T-helper 17 cell (primary cell): ENCODE results near the gene C2orf66. TPM values are rescaled to one million over a fixed set of nuclear protein-coding genes. Genes with fewer than 3 reads are reported as not detected.

Experiments used
- ATAC-seq: fragments of 150-1000 bp; cut with Tn5 transposase; 2 replicates; pipeline ENCODE4 v1.10.0; 2021; ENCODE audit warnings: mild to moderate bottlenecking, moderate library complexity
- DNase-seq, 3 donors: peaks; one replicate each; pipeline versions ENCODE4 v3.0.0 to v3.0.0-alpha.2; 2020 to 2021
- H3K9me3 ChIP-seq: one replicate; pipeline ENCODE4 v1.7.0; 2013; ENCODE audit warnings: low read length, mild to moderate bottlenecking; ENCODE audit not compliant: control insufficient read depth, poor library complexity, severe bottlenecking
- H3K27ac Mint-ChIP-seq: one replicate; pipeline ENCODE4 v1.8.0; 2022; ENCODE audit warnings: mild to moderate bottlenecking, moderate library complexity, mixed read lengths
- H3K27me3 Mint-ChIP-seq: one replicate; pipeline ENCODE4 v1.8.0; 2022; ENCODE audit warnings: mixed read lengths
- H3K36me3 Mint-ChIP-seq: one replicate; pipeline ENCODE4 v1.8.0; 2022; ENCODE audit warnings: low read depth, mixed read lengths
- H3K4me1 Mint-ChIP-seq: one replicate; pipeline ENCODE4 v1.8.0; 2022; ENCODE audit warnings: mild to moderate bottlenecking, mixed read lengths
- H3K4me3 Mint-ChIP-seq: one replicate; pipeline ENCODE4 v1.8.0; 2022; ENCODE audit warnings: mild to moderate bottlenecking, moderate library complexity, mixed read lengths
- total RNA-seq, 4 donors: library from RNA in 2 of 4; stranded (reverse) in 2 of 4; gene quantifications; one replicate each; pipeline ENCODE4 v1.2.3 and lab custom pipeline; 2022 to 2026

C2orf66 gene
- total RNA-seq, 2 donors from 2014 or later, result 0.18 TPM; not detected in 1

GRCh38 chr2:196821195-196821594 lies 12.0 kb upstream of the C2orf66 start:
- no peak for ATAC-seq
- H3K36me3 Mint-ChIP-seq, result peaks cover 2% of the 10 kb centered on the region
- no peak overlapping the region for H3K4me3 Mint-ChIP-seq
- peaks cover 2% of the 10 kb centered on the region for H3K4me1 Mint-ChIP-seq
- H3K9me3 ChIP-seq, result peaks cover 4% of the 10 kb centered on the region
- H3K27ac Mint-ChIP-seq, result no peak overlapping the region
- DNase-seq, result no peak
- peaks cover 12% of the 10 kb centered on the region for H3K27me3 Mint-ChIP-seq

GRCh38 chr2:196808083-196808665 lies 981 bp downstream of the C2orf66 start:
- no peaks in the 10 kb centered on the region for H3K36me3 Mint-ChIP-seq
- DNase-seq, result no peak
- no peaks in the 10 kb centered on the region for H3K9me3 ChIP-seq
- H3K4me3 Mint-ChIP-seq, result no peak overlapping the region
- ATAC-seq, result no peak
- no peak overlapping the region for H3K27ac Mint-ChIP-seq
- peaks cover 2% of the 10 kb centered on the region for H3K4me1 Mint-ChIP-seq
- H3K27me3 Mint-ChIP-seq, result peaks cover 29% of the 10 kb centered on the region

DNA sequence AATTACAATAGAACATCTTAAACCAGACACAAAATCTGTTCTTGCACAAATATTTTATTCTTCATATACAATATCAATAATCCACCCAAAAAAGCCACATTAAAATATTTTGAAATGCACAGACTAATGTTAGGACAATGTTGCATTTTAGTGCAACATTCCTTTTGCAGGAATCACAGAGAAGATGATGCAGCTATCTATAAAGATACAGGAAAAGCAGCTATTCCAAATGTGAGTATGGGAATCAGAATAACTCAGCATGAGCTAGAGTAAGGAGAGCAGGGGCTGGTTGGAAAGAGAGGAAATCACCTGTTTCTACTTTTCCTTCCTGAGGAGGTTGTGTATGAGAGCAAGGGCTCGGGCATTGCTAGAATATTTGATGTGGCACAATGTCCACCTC lies 4.8 kb downstream of the C2orf66 start:
- DNase-seq (no peak), ATAC-seq (no peak)
- peaks cover 21% of the 10 kb centered on the region for H3K27me3 Mint-ChIP-seq
- no peak overlapping the region for H3K27ac Mint-ChIP-seq
- H3K4me1 Mint-ChIP-seq, result peaks cover 4% of the 10 kb centered on the region
- H3K4me3 Mint-ChIP-seq, result no peak overlapping the region
- no peaks in the 10 kb centered on the region for H3K36me3 Mint-ChIP-seq
- no peaks in the 10 kb centered on the region for H3K9me3 ChIP-seq

GRCh38 chr2:196802401-196802800 lies 6.8 kb downstream of the C2orf66 start:
- Mint-ChIP-seq H3K36me3 (no peaks in the 10 kb centered on the region), H3K27ac (no peak overlapping the region), H3K4me1 (peaks cover 2% of the 10 kb centered on the region), H3K27me3 (peaks cover 14% of the 10 kb centered on the region), H3K4me3 (no peak overlapping the region)
- no peak for ATAC-seq
- no peaks in the 10 kb centered on the region for H3K9me3 ChIP-seq
- no peak for DNase-seq

GRCh38 chr2:196801674-196802261 lies 7.4 kb downstream of the C2orf66 start:
- Mint-ChIP-seq H3K27me3 (peaks cover 14% of the 10 kb centered on the region), H3K4me3 (no peak overlapping the region), H3K27ac (no peak overlapping the region), H3K36me3 (peaks cover 2% of the 10 kb centered on the region), H3K4me1 (peaks cover 4% of the 10 kb centered on the region)
- ATAC-seq (no peak), DNase-seq (no peak)
- no peaks in the 10 kb centered on the region for H3K9me3 ChIP-seq

GRCh38 chr2:196798980-196799379 lies 10.2 kb downstream of the C2orf66 start:
- ATAC-seq, result peak; percentile 8
- H3K27me3 Mint-ChIP-seq, result peaks cover 9% of the 10 kb centered on the region
- H3K27ac Mint-ChIP-seq, result peak overlapping the region; percentile 96
- no peaks in the 10 kb centered on the region for H3K9me3 ChIP-seq
- H3K4me1 Mint-ChIP-seq, result peaks cover 8% of the 10 kb centered on the region
- H3K36me3 Mint-ChIP-seq, result peaks cover 4% of the 10 kb centered on the region
- peak overlapping the region; percentile 97 for H3K4me3 Mint-ChIP-seq
- DNase-seq, result no peak

DNA sequence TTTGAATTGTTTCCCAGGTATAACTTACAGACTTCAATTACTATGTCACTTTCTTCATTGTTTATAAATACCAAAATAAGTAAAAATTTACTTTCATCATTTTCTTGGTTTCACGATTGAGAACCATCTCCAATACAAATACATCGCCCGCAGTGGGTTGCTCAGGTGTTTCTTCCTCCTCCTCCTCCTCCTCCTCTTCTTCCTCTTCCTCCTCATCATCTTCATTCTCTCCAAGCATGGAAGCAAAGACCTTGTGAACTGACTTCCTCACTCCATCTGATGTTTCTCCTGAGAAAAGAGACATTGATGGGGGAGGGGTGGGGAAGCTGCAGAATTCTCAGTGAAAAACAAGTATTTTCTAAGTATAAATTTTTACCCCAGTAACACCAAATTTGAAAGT lies 16.3 kb downstream of the C2orf66 start:
- Mint-ChIP-seq H3K4me3 (no peak overlapping the region), H3K36me3 (peaks cover 4% of the 10 kb centered on the region), H3K27me3 (no peaks in the 10 kb centered on the region), H3K4me1 (peaks cover 8% of the 10 kb centered on the region), H3K27ac (no peak overlapping the region)
- no peaks in the 10 kb centered on the region for H3K9me3 ChIP-seq
- ATAC-seq (no peak), DNase-seq (no peak)

- peaks cover 7% of the 10 kb centered on the region for H3K4me1 Mint-ChIP-seq
- ATAC-seq, result no peak
- H3K4me3 Mint-ChIP-seq, result no peak overlapping the region
- H3K27ac Mint-ChIP-seq, result peak overlapping the region; percentile 76
- no peaks in the 10 kb centered on the region for H3K9me3 ChIP-seq
- H3K27me3 Mint-ChIP-seq, result no peaks in the 10 kb centered on the region
- peaks cover 14% of the 10 kb centered on the region for H3K36me3 Mint-ChIP-seq
- DNase-seq, result no peak
These were observed 25.6 kb downstream of the C2orf66 start for GRCh38 chr2:196783431-196784094.

DNA sequence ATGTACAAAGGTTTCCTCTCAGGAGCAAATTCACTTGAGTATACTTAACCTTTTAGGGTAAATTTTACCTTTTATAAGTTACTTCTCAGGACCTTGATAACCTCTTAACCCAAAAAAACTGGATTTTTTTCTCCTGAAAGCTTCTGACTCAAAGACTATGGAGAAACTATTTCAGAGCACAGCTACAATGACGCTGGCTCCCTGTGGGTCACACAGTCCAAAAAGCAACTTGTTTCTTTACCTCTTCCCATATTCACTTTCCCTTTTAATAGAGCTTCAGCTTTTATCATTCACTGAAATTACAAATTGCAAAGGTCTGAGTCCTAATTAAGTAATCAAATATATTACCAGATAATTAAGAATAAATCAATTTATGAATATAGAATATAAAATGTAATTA lies 42.1 kb downstream of the C2orf66 start:
- no peak for ATAC-seq
- Mint-ChIP-seq H3K27ac (no peak overlapping the region), H3K36me3 (peaks cover 7% of the 10 kb centered on the region)

DNA sequence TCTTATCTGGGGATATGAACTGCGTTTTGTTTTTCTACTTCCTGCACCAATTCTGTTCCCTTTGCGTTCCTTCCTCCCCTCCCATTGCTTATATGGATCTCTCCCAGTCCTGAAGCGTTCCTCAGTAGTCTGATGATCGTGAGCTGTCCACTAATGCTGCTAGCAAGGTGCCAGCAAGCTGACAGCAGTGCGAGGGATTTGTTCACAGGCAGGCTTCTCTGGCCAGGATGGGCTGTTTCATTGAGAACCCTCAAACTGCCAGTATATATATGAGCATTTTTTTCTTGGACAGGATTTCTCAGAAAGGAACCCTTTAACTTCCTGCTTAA lies 49.8 kb downstream of the C2orf66 start:
- no peak overlapping the region for H3K27ac Mint-ChIP-seq
- ATAC-seq, result no peak
- DNase-seq, result no peak
- no peaks in the 10 kb centered on the region for H3K27me3 Mint-ChIP-seq
- H3K36me3 Mint-ChIP-seq, result peaks cover 6% of the 10 kb centered on the region
- H3K9me3 ChIP-seq, result no peaks in the 10 kb centered on the region
- no peaks in the 10 kb centered on the region for H3K4me1 Mint-ChIP-seq
- no peak overlapping the region for H3K4me3 Mint-ChIP-seq

More for the DNA sequence above, 42.1 kb downstream of the C2orf66 start:
- no peak for DNase-seq
- Mint-ChIP-seq H3K27me3 (no peaks in the 10 kb centered on the region), H3K4me3 (no peak overlapping the region), H3K4me1 (no peaks in the 10 kb centered on the region)
- no peaks in the 10 kb centered on the region for H3K9me3 ChIP-seq

GRCh38 chr2:196758474-196759377 lies 50.4 kb downstream of the C2orf66 start:
- ATAC-seq (no peak), DNase-seq (no peak)
- H3K27me3 Mint-ChIP-seq, result no peaks in the 10 kb centered on the region
- no peaks in the 10 kb centered on the region for H3K9me3 ChIP-seq
- H3K4me3 Mint-ChIP-seq, result no peak overlapping the region
- no peak overlapping the region for H3K27ac Mint-ChIP-seq
- H3K4me1 Mint-ChIP-seq, result no peaks in the 10 kb centered on the region
- peaks cover 6% of the 10 kb centered on the region for H3K36me3 Mint-ChIP-seq
